SU-DHL-6 (cell line): Measurements from ENCODE around the gene TFF1.

ENCODE experiments used
- H2AFZ ChIP-seq: fragments of 200-600 bp; sonication (generic); 2 replicates; pipeline ENCODE4 v1.6.1; 2014; ENCODE audit warnings: low read depth, mild to moderate bottlenecking, moderate library complexity, mixed read lengths, antibody characterized with exemption, low read length; ENCODE audit not compliant: severe bottlenecking
- H3F3A ChIP-seq: fragments of 200-600 bp; shearing (Covaris generic); 2 replicates; pipeline ENCODE4 v1.6.0; 2016; ENCODE audit warnings: antibody characterized with exemption, mild to moderate bottlenecking; ENCODE audit not compliant: insufficient read depth
- H3K27ac ChIP-seq: fragments of 200-600 bp; sonication (generic); 2 replicates; pipeline ENCODE4 v1.5.1; 2016; ENCODE audit warnings: low read depth, mild to moderate bottlenecking, low read length, moderate library complexity, mixed read lengths
- H3K27me3 ChIP-seq: fragments of 200-600 bp; sonication (generic), shearing (Covaris generic); 2 replicates; pipeline ENCODE4 v1.6.0; 2014; ENCODE audit warnings: mild to moderate bottlenecking, low read length
- H3K36me3 ChIP-seq: fragments of 200-600 bp; sonication (generic); 2 replicates; pipeline ENCODE4 v1.6.1; 2014; ENCODE audit warnings: mild to moderate bottlenecking, low read length, mixed read lengths
- H3K4me2 ChIP-seq: fragments of 300-600, 200-600 bp; shearing (Covaris generic), sonication (generic); 2 replicates; pipeline ENCODE4 v1.6.0; 2014; ENCODE audit warnings: low read length, low read depth, mild to moderate bottlenecking; ENCODE audit not compliant: poor library complexity, severe bottlenecking
- H3K4me3 ChIP-seq: fragments of 200-600 bp; sonication (generic); 2 replicates; pipeline ENCODE4 v1.5.1; 2014; ENCODE audit warnings: antibody characterized with exemption, low read length, mild to moderate bottlenecking, mixed read lengths; ENCODE audit not compliant: insufficient read depth, poor library complexity, severe bottlenecking
- H3K79me2 ChIP-seq: fragments of 200-600 bp; sonication (generic); 2 replicates; pipeline ENCODE4 v1.6.1; 2014; ENCODE audit warnings: mild to moderate bottlenecking, low read length, moderate library complexity; ENCODE audit not compliant: insufficient read depth
- H3K9ac ChIP-seq: fragments of 200-600 bp; sonication (generic); 2 replicates; pipeline ENCODE4 v1.7.0; 2014; ENCODE audit warnings: mild to moderate bottlenecking, low read length
- H3K9me2 ChIP-seq: fragments of 200-600 bp; sonication (generic); replicated peaks from 2 replicates; pipeline ENCODE4 v1.6.1; 2014; ENCODE audit warnings: low read length; ENCODE audit not compliant: insufficient read depth
- H3K9me3 ChIP-seq: fragments of 200-600 bp; sonication (generic); 2 replicates; pipeline ENCODE4 v1.6.1; 2014; ENCODE audit warnings: low read length, mixed read lengths; ENCODE audit not compliant: insufficient read depth
- H4K20me1 ChIP-seq: fragments of 200-600 bp; sonication (generic); 2 replicates; pipeline ENCODE4 v1.6.1; 2014; ENCODE audit warnings: low read depth, mild to moderate bottlenecking, antibody characterized with exemption, low read length, moderate library complexity, mixed read lengths
- CTCF ChIP-seq: fragments of 200-600 bp; sonication (generic); IDR thresholded peaks from one replicate; pipeline ENCODE4 v1.5.1; 2017; ENCODE audit warnings: antibody characterized with exemption, mild to moderate bottlenecking, low read length, moderate library complexity; ENCODE audit not compliant: insufficient read depth, poor library complexity, severe bottlenecking
- EZH2phosphoT487 ChIP-seq: fragments of 200-600 bp; sonication (generic), shearing (Covaris generic); conservative IDR thresholded peaks from 2 replicates; pipeline ENCODE4 v1.6.1; 2018; ENCODE audit warnings: mild to moderate bottlenecking, antibody characterized with exemption, low read length, moderate library complexity, mixed read lengths

TFF1 gene

GRCh38 chr21:42398436-42399028 lies 32.2 kb upstream of the TFF1 start:
- Histone ChIP-seq H3K27me3 (no peaks in the 10 kb centered on the region), H3K4me2 (no peak overlapping the region), H3F3A (no peaks in the 10 kb centered on the region), H3K4me3 (no peak overlapping the region), H3K9me3 (peaks cover 5% of the 10 kb centered on the region; the same call in 1 of the 2 replicates), H2AFZ (no peak overlapping the region), H3K79me2 (no peaks in the 10 kb centered on the region), H3K27ac (no peak overlapping the region), H3K36me3 (no peaks in the 10 kb centered on the region), H3K9ac (no peak overlapping the region), H4K20me1 (no peaks in the 10 kb centered on the region), H3K9me2 (no peaks in the 10 kb centered on the region)
- TF ChIP-seq EZH2phosphoT487: no peak
- TF ChIP-seq CTCF: no peak

GRCh38 chr21:42397746-42398394 lies 31.5 kb upstream of the TFF1 start:
- Histone ChIP-seq H3F3A (no peaks in the 10 kb centered on the region), H3K9me3 (peaks cover 5% of the 10 kb centered on the region; the same call in 1 of the 2 replicates), H3K9ac (no peak overlapping the region), H3K27ac (no peak overlapping the region), H3K36me3 (no peaks in the 10 kb centered on the region), H3K27me3 (no peaks in the 10 kb centered on the region), H3K4me2 (no peak overlapping the region), H3K4me3 (no peak overlapping the region), H4K20me1 (no peaks in the 10 kb centered on the region), H3K79me2 (no peaks in the 10 kb centered on the region), H3K9me2 (no peaks in the 10 kb centered on the region), H2AFZ (no peak overlapping the region)
- TF ChIP-seq CTCF (no peak), EZH2phosphoT487 (no peak)

- H3K27me3 ChIP-seq: no peaks in the 10 kb centered on the region
- H2AFZ ChIP-seq: no peak overlapping the region
- no peaks in the 10 kb centered on the region for H4K20me1 ChIP-seq
- no peak overlapping the region for H3K4me2 ChIP-seq
- TF ChIP-seq EZH2phosphoT487 (no peak), CTCF (no peak)
- H3K9me3 ChIP-seq: peaks cover 5% of the 10 kb centered on the region; the same call in 1 of the 2 replicates
- no peak overlapping the region for H3K27ac ChIP-seq
- H3K9me2 ChIP-seq: no peaks in the 10 kb centered on the region
- H3K36me3 ChIP-seq: no peaks in the 10 kb centered on the region
- no peaks in the 10 kb centered on the region for H3K79me2 ChIP-seq
- no peaks in the 10 kb centered on the region for H3F3A ChIP-seq
- no peak overlapping the region for H3K4me3 ChIP-seq
- no peak overlapping the region for H3K9ac ChIP-seq
Observed at GRCh38 chr21:42396799-42397745, 30.7 kb upstream of the TFF1 start.
